Measurements from ENCODE around the gene CRY2. TPM values are rescaled to one million over a fixed set of nuclear protein-coding genes. Genes with fewer than 3 reads are reported as not detected.

Gene CRY2
- total and polyA plus RNA-seq, 10 of the 15 experiments (the other 5 are each of a cell fraction or from before 2014, with no cell fraction given): 1.2 to 14.7 (median 8.1) TPM

DNA sequence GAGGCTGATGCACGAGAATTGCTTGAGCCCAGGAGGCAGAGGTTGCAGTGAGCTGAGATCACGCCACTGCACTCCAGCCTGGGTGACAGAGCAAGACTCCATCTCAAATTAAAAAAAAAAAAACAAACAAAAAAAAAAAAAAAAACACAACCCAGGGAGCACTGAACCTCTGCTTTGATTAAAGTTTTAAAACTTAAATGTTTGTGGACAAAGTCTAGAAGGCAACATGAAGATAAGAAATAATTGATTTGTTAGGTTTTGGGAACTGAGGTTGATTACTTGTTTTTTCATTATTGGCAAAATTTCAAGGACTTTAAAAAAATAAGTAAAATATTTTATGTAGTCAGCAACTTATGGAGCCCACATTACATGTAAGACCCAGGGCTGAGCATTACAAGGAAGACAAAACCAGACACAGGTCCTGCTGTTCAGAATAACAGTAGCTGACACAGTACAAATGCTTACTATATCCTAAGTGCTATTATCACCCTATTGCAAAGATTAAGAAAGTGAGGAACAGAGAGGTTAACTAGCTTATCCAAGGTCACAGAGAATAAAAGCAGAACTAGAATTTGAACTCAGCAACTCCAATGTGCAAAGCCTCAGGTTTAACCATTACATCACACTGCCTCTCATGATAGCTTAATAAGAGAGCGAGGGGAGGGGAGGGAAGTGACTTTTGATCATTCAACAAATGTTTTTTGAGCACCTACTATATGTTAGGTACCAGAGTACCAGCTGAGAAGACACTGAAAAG is 2.3 kb upstream of the CRY2 start (continued):
- TF ChIP-seq, protein P1, sequence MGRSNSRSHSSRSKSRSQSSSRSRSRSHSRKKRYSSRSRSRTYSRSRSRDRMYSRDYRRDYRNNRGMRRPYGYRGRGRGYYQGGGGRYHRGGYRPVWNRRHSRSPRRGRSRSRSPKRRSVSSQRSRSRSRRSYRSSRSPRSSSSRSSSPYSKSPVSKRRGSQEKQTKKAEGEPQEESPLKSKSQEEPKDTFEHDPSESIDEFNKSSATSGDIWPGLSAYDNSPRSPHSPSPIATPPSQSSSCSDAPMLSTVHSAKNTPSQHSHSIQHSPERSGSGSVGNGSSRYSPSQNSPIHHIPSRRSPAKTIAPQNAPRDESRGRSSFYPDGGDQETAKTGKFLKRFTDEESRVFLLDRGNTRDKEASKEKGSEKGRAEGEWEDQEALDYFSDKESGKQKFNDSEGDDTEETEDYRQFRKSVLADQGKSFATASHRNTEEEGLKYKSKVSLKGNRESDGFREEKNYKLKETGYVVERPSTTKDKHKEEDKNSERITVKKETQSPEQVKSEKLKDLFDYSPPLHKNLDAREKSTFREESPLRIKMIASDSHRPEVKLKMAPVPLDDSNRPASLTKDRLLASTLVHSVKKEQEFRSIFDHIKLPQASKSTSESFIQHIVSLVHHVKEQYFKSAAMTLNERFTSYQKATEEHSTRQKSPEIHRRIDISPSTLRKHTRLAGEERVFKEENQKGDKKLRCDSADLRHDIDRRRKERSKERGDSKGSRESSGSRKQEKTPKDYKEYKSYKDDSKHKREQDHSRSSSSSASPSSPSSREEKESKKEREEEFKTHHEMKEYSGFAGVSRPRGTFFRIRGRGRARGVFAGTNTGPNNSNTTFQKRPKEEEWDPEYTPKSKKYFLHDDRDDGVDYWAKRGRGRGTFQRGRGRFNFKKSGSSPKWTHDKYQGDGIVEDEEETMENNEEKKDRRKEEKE (IDR thresholded peaks at IDR 0.05): no peak
- TF ChIP-seq HDGF (IDR thresholded peaks at IDR 0.05) (no peak), KLF5 (IDR thresholded peaks at IDR 0.05; ENCODE audit: partially characterized antibody) (no peak), IRF3 (IDR thresholded peaks at IDR 0.05) (no peak), E2F8 (IDR thresholded peaks at IDR 0.05; ENCODE audit: low read depth, partially characterized antibody) (no peak), TCF12 (IDR thresholded peaks at IDR 0.05; ENCODE audit: low read depth, low read length) (no peak)
- TF ChIP-seq, protein P2, sequence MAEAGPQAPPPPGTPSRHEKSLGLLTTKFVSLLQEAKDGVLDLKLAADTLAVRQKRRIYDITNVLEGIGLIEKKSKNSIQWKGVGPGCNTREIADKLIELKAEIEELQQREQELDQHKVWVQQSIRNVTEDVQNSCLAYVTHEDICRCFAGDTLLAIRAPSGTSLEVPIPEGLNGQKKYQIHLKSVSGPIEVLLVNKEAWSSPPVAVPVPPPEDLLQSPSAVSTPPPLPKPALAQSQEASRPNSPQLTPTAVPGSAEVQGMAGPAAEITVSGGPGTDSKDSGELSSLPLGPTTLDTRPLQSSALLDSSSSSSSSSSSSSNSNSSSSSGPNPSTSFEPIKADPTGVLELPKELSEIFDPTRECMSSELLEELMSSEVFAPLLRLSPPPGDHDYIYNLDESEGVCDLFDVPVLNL (IDR thresholded peaks at IDR 0.05; ENCODE audit: low read depth, low read length): no peak

Data from GM12878 (cell line).